A375 (cell line): ENCODE results near the gene RMI2. TPM values are rescaled to one million over a fixed set of nuclear protein-coding genes. Genes with fewer than 3 reads are reported as not detected.

Experiments
- small RNA-seq: library from RNA; depleted of rRNA; stranded (forward); fragments of <200 nt; gene quantifications from one replicate; pipeline ENCODE3, GENCODE V24; 2014
- total RNA-seq: library from RNA; depleted of rRNA; stranded (reverse); fragments of >200 nt; shearing (Covaris generic); gene quantifications from 2 replicates; pipeline ENCODE4 v1.2.3, GENCODE V29; 2014; rRNA removed

Gene RMI2
- total RNA-seq = 17.5 and 18.7 TPM in 2 replicates

GRCh38 chr16:11345040-11345862 is at the start of gene RMI2:
TSS of gene RMI2 (plus strand) at chr16:11345459. CDS start at chr16:11345472, 13 bp downstream.

Small RNAs within 50 kb of the gene (small RNA-seq; reads per million reads assigned to genes)
- not detected for gene AC099489.2
- gene MIR548H2 = not detected
- gene RF00019 = not detected

Other genes with a start within 250 kb of the RMI2 start
- gene SOCS1, start 89.3 kb upstream of the RMI2 start, total RNA-seq = 0.49 and 1.6 TPM in 2 replicates
- gene TNP2, start 76.1 kb upstream of the RMI2 start, total RNA-seq = not detected in 2 replicates
- not detected in 2 replicates for gene PRM3, start 71.8 kb upstream of the RMI2 start, total RNA-seq
- gene PRM2, start 69.0 kb upstream of the RMI2 start, total RNA-seq = not detected in 2 replicates
- gene PRM1, start 64.1 kb upstream of the RMI2 start, total RNA-seq = not detected in 2 replicates
- 18.8 and 20.2 TPM in 2 replicates for gene LITAF, start 241.5 kb downstream of the RMI2 start, total RNA-seq